ENCODE measurements around the gene KCNJ9. TPM values are rescaled to one million over a fixed set of nuclear protein-coding genes. Genes with fewer than 3 reads are reported as not detected.
A peak's percentile ranks its signal among the peaks of the same experiment; 100 is the strongest.

The KCNJ9 gene
- total RNA-seq, 2 donors from 2014 or later: 0.11 to 0.30 TPM

DNA sequence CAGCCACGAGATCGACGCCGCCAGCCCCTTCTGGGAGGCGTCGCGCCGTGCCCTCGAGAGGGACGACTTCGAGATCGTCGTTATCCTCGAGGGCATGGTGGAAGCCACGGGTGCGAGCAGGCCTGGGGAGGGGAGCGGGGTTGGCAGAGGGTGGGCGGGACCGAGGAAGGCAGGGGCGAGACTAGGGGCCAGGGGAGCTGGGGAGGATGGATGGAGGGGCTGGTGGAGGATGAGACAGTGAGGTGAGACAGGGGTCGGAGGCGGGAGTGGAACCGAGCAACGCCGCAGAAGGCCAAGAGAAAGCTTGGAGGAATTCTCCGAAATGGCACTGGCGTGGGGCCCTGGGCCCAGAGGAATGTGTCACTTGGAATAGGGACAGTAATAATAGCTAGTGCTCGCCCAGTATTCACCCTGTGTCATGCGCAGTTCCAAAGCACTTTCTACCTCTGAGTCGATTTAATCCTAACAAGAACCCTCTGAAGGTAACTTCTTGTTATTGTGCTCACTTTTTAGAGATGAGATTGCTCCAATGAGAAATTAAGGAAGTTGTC lies 3.5 kb downstream of the KCNJ9 start:
- H3K36me3 ChIP-seq: no peaks in the 10 kb centered on the region
- TF ChIP-seq, protein P1, sequence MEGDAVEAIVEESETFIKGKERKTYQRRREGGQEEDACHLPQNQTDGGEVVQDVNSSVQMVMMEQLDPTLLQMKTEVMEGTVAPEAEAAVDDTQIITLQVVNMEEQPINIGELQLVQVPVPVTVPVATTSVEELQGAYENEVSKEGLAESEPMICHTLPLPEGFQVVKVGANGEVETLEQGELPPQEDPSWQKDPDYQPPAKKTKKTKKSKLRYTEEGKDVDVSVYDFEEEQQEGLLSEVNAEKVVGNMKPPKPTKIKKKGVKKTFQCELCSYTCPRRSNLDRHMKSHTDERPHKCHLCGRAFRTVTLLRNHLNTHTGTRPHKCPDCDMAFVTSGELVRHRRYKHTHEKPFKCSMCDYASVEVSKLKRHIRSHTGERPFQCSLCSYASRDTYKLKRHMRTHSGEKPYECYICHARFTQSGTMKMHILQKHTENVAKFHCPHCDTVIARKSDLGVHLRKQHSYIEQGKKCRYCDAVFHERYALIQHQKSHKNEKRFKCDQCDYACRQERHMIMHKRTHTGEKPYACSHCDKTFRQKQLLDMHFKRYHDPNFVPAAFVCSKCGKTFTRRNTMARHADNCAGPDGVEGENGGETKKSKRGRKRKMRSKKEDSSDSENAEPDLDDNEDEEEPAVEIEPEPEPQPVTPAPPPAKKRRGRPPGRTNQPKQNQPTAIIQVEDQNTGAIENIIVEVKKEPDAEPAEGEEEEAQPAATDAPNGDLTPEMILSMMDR (IDR thresholded peaks at IDR 0.05): no peak
- peaks cover 7% of the 10 kb centered on the region for H3K27me3 ChIP-seq
- intact Hi-C loops (cut with DNase I): loop anchor here (5.0 to 10.0 kb wide), 2 partner anchors 38 to 290 kb away; no protein-coding TSS in a partner anchor
- DNase-seq: no peak
- no peak overlapping the region for H3K27ac ChIP-seq
- no peak overlapping the region for H3K4me3 ChIP-seq
- no peak overlapping the region for H3K9ac ChIP-seq (ENCODE audit: low read depth in 2 of 2, low read length in 2 of 2)
- H3K4me1 ChIP-seq: no peaks in the 10 kb centered on the region
- H3K9me3 ChIP-seq: no peaks in the 10 kb centered on the region

DNA sequence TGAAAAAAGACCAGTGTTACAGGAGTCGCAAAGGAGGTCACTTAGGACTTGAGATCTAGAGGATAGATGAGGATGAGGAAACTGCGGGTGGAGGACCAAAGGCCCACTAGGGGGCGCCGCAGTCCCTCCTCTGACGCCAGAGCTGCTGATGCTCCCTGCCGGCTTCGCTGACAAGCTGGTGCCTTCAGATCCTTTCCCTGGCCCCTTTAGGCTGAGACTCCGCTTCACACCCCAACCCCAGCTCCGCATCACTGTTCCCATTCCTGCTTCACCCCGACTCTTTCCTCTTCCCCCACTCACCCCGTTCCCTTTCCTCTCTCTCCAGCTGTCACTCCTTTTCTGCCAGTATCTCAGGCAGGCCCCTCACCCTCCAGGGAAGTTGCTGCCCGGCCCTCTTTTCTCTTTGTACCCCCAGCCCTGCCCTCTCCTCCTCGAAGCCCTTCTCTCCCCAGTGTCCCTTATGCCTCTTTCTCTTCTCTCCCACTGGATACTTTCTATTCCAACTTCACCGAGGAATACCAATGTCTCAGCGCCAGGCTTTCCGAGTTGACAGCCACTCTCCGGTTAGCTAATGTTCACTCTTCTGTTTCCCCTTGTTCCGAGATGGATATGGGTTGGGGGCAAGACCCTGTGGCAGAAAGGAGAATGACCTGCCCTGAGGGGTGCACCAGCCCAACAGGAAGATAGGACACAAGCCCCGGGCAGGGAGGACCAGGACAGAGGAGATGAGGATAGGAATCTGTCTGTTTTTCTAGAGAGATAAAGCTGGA lies 4.5 kb downstream of the KCNJ9 start:
- TF ChIP-seq, protein P1 (IDR thresholded peaks at IDR 0.05): peak; percentile 84
- H3K36me3 ChIP-seq: no peaks in the 10 kb centered on the region
- no peaks in the 10 kb centered on the region for H3K4me1 ChIP-seq
- intact Hi-C loops (cut with DNase I): loop anchor here (10.0 kb wide), 1 partner anchor 289 kb away; no protein-coding TSS in a partner anchor
- H3K9me3 ChIP-seq: no peaks in the 10 kb centered on the region
- peaks cover 7% of the 10 kb centered on the region for H3K27me3 ChIP-seq
- no peak overlapping the region for H3K9ac ChIP-seq (ENCODE audit: low read depth in 2 of 2, low read length in 2 of 2)
- no peak overlapping the region for H3K4me3 ChIP-seq
- H3K27ac ChIP-seq: no peak overlapping the region
- DNase-seq: peak; percentile 84

GRCh38 chr1:160086456-160086892 lies 5.1 kb downstream of the KCNJ9 start:
- no peak overlapping the region for H3K27ac ChIP-seq
- DNase-seq: no peak
- intact Hi-C loops (cut with DNase I): loop anchor here (10.0 kb wide), 1 partner anchor 288 kb away; no protein-coding TSS in a partner anchor

DNA sequence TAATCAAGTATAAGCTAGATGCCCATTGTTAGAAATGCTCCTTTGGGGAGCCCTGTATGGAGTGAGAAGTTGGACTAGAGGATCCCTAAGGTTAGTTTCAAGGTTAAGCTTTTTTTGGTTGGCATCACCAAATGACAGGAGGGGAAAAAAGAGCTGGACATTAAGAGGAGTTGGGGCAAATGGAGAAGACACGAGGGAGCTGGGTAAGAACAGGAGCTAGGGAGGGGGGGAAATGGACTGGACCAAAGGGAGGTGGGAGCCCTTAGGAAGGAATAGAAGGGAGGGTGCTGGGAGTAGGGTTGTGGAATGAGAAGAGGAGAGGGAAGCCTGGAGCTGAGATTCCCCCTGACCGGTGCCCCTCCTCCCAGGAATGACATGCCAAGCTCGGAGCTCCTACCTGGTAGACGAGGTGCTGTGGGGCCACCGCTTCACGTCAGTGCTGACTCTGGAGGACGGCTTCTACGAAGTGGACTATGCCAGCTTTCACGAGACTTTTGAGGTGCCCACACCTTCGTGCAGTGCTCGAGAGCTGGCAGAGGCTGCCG lies 5.9 kb downstream of the KCNJ9 start:
- H3K4me3 ChIP-seq: no peak overlapping the region
- peaks cover 1% of the 10 kb centered on the region for H3K36me3 ChIP-seq
- H3K4me1 ChIP-seq: no peaks in the 10 kb centered on the region
- DNase-seq: no peak
- H3K27me3 ChIP-seq: peaks cover 3% of the 10 kb centered on the region
- H3K9me3 ChIP-seq: no peaks in the 10 kb centered on the region
- no peak overlapping the region for H3K9ac ChIP-seq (ENCODE audit: low read depth in 2 of 2, low read length in 2 of 2)
- intact Hi-C loops (cut with DNase I): loop anchor here (10.0 kb wide), 1 partner anchor 288 kb away; no protein-coding TSS in a partner anchor
- H3K27ac ChIP-seq: no peak overlapping the region
- TF ChIP-seq, protein P1 (IDR thresholded peaks at IDR 0.05): no peak

More at GRCh38 chr1:160086456-160086892, 5.1 kb downstream of the KCNJ9 start:
- H3K4me3 ChIP-seq: no peak overlapping the region
- no peak overlapping the region for H3K9ac ChIP-seq (ENCODE audit: low read depth in 2 of 2, low read length in 2 of 2)
- no peaks in the 10 kb centered on the region for H3K4me1 ChIP-seq
- TF ChIP-seq, protein P1 (IDR thresholded peaks at IDR 0.05): no peak
- peaks cover 7% of the 10 kb centered on the region for H3K27me3 ChIP-seq
- no peaks in the 10 kb centered on the region for H3K9me3 ChIP-seq
- H3K36me3 ChIP-seq: no peaks in the 10 kb centered on the region

DNA sequence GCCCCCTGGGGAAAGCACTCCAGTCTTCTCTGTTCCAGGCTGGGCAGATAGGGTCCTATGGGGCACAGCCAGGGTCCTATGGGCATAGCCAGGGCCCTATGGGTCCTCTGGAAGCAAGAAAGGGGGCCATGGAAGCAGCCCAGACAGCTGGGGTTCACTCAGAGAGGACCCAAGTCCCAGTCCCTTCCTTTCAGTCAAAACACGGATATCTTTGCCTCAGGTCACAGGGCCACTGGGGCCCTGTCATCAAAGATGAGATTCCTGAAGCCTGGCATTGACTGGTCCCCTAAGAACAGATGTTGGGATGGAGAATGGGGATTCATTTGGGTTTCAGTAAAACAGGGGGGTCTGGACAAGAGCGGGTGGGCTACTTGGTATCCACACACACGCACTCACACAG lies 8.5 kb downstream of the KCNJ9 start:
- H3K27me3 ChIP-seq: no peaks in the 10 kb centered on the region
- intact Hi-C loops (cut with DNase I): loop anchor here (10.0 kb wide), 1 partner anchor 285 kb away; no protein-coding TSS in a partner anchor

More for the DNA sequence above, 8.5 kb downstream of the KCNJ9 start:
- TF ChIP-seq, protein P1 (IDR thresholded peaks at IDR 0.05): no peak
- DNase-seq: no peak
- peaks cover 4% of the 10 kb centered on the region for H3K36me3 ChIP-seq
- no peak overlapping the region for H3K9ac ChIP-seq (ENCODE audit: low read depth in 2 of 2, low read length in 2 of 2)
- no peak overlapping the region for H3K4me3 ChIP-seq
- no peak overlapping the region for H3K27ac ChIP-seq
- peaks cover 6% of the 10 kb centered on the region for H3K4me1 ChIP-seq
- H3K9me3 ChIP-seq: no peaks in the 10 kb centered on the region

All from colonic mucosa (tissue), 4 donors.